Esophagus squamous epithelium (tissue), 5 donors: Measurements from ENCODE around the gene SGIP1. TPM values are rescaled to one million over a fixed set of nuclear protein-coding genes. Genes with fewer than 3 reads are reported as not detected.

Experiments used
- DNase-seq: peaks from one replicate; lab custom pipeline; 2025; lab: John Stamatoyannopoulos, UW
- H3K27ac ChIP-seq, 4 donors: fragments of 200-600 bp; sonication (generic); one replicate each; pipeline ENCODE4 v1.5.1; 2016 to 2019; ENCODE audit warnings: mild to moderate bottlenecking in 1 of 4
- H3K27me3 ChIP-seq, 4 donors: fragments of 200-600 bp; sonication (generic); 1 replicate in 3 of 4; 2 replicates in 1 of 4; pipeline versions ENCODE4 v1.5.1 to v1.6.0; 2017 to 2021; ENCODE audit warnings: antibody characterized with exemption in 1 of 4
- H3K36me3 ChIP-seq, 3 donors: fragments of 200-600 bp; sonication (generic); one replicate each; pipeline ENCODE4 v1.5.1; 2016 to 2019
- H3K4me1 ChIP-seq, 3 donors: fragments of 200-600 bp; sonication (generic); one replicate each; pipeline ENCODE4 v1.5.1; 2017 to 2019
- H3K4me3 ChIP-seq, 4 donors: fragments of 200-600 bp; sonication (generic); 1 replicate in 3 of 4; 2 replicates in 1 of 4; pipeline ENCODE4 v1.5.1; 2016 to 2019; ENCODE audit warnings: mild to moderate bottlenecking in 2 of 4, moderate library complexity in 1 of 4
- H3K9me3 ChIP-seq, 3 donors: fragments of 200-600 bp; sonication (generic); one replicate each; pipeline ENCODE4 v1.5.1; 2016 to 2019
- POLR2A ChIP-seq, 4 donors: fragments of 450-650 bp; IDR thresholded peaks; one replicate each; pipeline ENCODE4 v1.6.1; 2017; ENCODE audit warnings: antibody characterized with exemption in 4 of 4, mild to moderate bottlenecking in 4 of 4, moderate library complexity in 3 of 4
- WGBS, 2 donors: methylation state at CpG; one replicate each; pipeline ENCODE4 v1.1.5; 2018; 5-methylcytosine and 5-hydroxymethylcytosine counted together
- intact Hi-C: fragments of 100-400 bp; cut with DNase I; formaldehyde crosslinking; loops from one replicate; pipeline ENCODE4 v1.15.0; 2022
- total RNA-seq, 4 donors: library from RNA; depleted of rRNA; stranded (reverse); fragments of >200 nt; gene quantifications; one replicate each; pipeline ENCODE4 v1.1.0, GENCODE V29; 2016
- TF ChIP-seq, protein P1 (sequence below), 6 experiments: fragments of 450-650 bp in 4 of 6; fragments of 200-600 bp in 2 of 6; sonication (generic) in 2 of 6; IDR thresholded peaks; one replicate each; pipeline ENCODE4 v1.5.1; 2016 to 2019; ENCODE audit warnings: antibody characterized with exemption in 6 of 6, mild to moderate bottlenecking in 4 of 6, moderate library complexity in 4 of 6
- donor health status: DM: yes; HTN: yes; CAD: no.

Gene SGIP1
- total RNA-seq, 4 donors from 2014 or later = 0.35 to 5.2 (median 2.3) TPM; not detected in 1

DNA sequence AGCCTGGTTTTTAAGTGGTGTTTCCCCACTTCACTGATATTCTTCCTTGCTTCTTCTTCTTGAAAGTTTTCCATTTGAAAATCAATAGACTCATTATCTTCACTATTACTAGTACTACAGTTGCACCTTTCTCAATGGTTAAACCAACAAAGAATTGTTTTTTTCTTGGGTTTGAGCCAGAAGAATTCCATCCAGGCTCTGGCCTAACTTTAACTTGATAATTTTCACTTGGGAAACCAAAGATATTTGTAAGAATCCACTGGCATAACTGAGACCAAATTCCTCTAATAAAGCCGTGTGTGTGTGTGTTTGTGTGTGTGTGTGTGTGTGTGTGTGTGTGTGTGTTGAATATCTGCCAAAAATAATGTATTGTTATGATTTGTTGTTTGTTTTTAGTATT, 103.2 kb downstream of the SGIP1 start:
- DNase-seq = no peak
- H3K27ac ChIP-seq = no peak overlapping the region
- H3K4me3 ChIP-seq = no peak overlapping the region
- H3K27me3 ChIP-seq = no peaks in the 10 kb centered on the region
- no peaks in the 10 kb centered on the region for H3K9me3 ChIP-seq
- intact Hi-C loops = no loop called here
- no peaks in the 10 kb centered on the region for H3K4me1 ChIP-seq
- H3K36me3 ChIP-seq = no peaks in the 10 kb centered on the region
- WGBS, 2 donors = 60 to 70% methylated on average over 1 of the region's 1 CpG
- TF ChIP-seq, protein P1, sequence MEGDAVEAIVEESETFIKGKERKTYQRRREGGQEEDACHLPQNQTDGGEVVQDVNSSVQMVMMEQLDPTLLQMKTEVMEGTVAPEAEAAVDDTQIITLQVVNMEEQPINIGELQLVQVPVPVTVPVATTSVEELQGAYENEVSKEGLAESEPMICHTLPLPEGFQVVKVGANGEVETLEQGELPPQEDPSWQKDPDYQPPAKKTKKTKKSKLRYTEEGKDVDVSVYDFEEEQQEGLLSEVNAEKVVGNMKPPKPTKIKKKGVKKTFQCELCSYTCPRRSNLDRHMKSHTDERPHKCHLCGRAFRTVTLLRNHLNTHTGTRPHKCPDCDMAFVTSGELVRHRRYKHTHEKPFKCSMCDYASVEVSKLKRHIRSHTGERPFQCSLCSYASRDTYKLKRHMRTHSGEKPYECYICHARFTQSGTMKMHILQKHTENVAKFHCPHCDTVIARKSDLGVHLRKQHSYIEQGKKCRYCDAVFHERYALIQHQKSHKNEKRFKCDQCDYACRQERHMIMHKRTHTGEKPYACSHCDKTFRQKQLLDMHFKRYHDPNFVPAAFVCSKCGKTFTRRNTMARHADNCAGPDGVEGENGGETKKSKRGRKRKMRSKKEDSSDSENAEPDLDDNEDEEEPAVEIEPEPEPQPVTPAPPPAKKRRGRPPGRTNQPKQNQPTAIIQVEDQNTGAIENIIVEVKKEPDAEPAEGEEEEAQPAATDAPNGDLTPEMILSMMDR (IDR thresholded peaks at IDR 0.05) = no peak
- TF ChIP-seq POLR2A (IDR thresholded peaks at IDR 0.05) = no peak

DNA sequence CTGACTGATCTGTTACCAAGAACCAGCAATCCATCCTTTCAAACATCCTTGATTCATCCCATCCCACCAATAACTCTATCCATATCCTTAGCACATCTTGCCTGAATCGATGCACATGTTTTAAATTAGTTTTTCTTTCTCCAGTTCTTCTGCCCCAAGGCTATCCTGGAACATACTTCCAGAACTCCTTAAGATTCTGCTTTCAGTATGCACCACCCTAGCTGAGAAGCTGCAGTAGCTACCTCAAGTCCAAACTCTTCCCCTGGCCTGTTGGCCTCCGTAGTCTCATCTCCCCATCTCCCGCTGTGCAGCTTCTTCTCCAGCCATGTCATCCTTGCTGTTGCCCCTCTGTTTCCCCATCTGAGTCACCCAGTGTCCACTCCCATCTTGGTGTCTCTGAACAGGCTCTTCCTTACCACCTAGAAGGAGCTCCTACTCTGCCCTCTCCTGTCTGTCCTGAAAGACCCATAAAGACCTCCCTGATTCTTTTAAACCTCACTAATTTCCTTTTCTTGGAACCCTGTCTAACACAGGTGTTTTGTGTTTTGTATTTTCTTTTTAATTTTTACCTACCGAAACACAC, 108.0 kb downstream of the SGIP1 start:
- intact Hi-C loops = no loop called here
- H3K27ac ChIP-seq = no peak overlapping the region
- H3K4me1 ChIP-seq = no peaks in the 10 kb centered on the region
- H3K4me3 ChIP-seq = no peak overlapping the region
- no peaks in the 10 kb centered on the region for H3K27me3 ChIP-seq
- no peak for DNase-seq
- TF ChIP-seq, protein P1 (IDR thresholded peaks at IDR 0.05) = no peak
- TF ChIP-seq POLR2A (IDR thresholded peaks at IDR 0.05) = no peak
- no peaks in the 10 kb centered on the region for H3K9me3 ChIP-seq
- WGBS, 2 donors = 82 to 84% methylated on average over 4 of the region's 4 CpGs
- no peaks in the 10 kb centered on the region for H3K36me3 ChIP-seq

DNA sequence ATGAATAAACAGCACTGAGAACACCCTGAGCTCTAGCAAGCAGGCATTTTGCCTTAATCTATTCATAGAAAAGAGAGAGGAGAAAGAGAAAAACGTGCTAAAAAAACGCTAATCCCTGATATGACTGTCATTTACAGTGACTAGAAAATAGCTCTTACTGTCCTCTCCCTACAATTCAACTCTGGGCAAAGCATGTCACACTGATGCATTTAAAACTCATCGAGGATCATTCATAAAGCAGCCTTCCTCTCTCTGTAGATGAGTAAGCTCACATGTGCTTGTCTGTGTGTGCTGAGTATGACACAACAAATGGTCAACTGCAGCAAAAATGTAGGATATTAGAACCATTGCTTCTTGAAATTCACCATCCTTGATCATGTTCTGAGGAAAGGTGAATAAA, 109.0 kb downstream of the SGIP1 start:
- H3K4me1 ChIP-seq = no peaks in the 10 kb centered on the region
- no peak for TF ChIP-seq POLR2A (IDR thresholded peaks at IDR 0.05)
- TF ChIP-seq, protein P1 (IDR thresholded peaks at IDR 0.05) = no peak
- 42 to 52% methylated on average over 3 of the region's 3 CpGs for WGBS, 2 donors
- no peaks in the 10 kb centered on the region for H3K9me3 ChIP-seq
- H3K27ac ChIP-seq = no peak overlapping the region
- no peaks in the 10 kb centered on the region for H3K27me3 ChIP-seq
- no peak overlapping the region for H3K4me3 ChIP-seq
- DNase-seq = no peak
- H3K36me3 ChIP-seq = no peaks in the 10 kb centered on the region
- intact Hi-C loops = no loop called here

DNA sequence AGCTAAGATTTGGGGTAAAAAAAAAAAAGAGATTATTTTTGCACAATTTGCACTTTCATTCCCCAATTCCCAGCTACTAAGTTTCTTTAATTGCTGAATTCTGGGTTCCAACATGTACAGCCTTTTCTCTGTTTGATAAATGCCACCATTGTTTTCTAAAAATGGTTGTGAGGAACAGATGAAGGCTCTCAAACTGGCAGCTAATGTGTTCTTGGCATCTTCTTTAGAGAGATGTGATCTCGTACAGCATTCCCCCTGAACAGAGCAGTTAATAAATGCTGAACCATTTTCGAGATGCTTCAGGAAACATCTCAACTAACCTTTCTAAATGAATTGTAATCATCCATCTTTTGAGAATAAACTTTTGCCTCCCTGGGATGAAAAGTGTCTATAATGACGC, 110.4 kb downstream of the SGIP1 start:
- whole genome bisulfite sequencing, 2 donors = 63 to 70% methylated on average over 3 of the region's 3 CpGs
- Histone ChIP-seq H3K4me1 (no peaks in the 10 kb centered on the region), H3K27me3 (no peaks in the 10 kb centered on the region), H3K27ac (no peak overlapping the region), H3K4me3 (no peak overlapping the region), H3K9me3 (no peaks in the 10 kb centered on the region), H3K36me3 (no peaks in the 10 kb centered on the region)
- intact Hi-C loops = no loop called here
- DNase-seq = no peak
- no peak for TF ChIP-seq POLR2A (IDR thresholded peaks at IDR 0.05)
- TF ChIP-seq, protein P1 (IDR thresholded peaks at IDR 0.05) = no peak

DNA sequence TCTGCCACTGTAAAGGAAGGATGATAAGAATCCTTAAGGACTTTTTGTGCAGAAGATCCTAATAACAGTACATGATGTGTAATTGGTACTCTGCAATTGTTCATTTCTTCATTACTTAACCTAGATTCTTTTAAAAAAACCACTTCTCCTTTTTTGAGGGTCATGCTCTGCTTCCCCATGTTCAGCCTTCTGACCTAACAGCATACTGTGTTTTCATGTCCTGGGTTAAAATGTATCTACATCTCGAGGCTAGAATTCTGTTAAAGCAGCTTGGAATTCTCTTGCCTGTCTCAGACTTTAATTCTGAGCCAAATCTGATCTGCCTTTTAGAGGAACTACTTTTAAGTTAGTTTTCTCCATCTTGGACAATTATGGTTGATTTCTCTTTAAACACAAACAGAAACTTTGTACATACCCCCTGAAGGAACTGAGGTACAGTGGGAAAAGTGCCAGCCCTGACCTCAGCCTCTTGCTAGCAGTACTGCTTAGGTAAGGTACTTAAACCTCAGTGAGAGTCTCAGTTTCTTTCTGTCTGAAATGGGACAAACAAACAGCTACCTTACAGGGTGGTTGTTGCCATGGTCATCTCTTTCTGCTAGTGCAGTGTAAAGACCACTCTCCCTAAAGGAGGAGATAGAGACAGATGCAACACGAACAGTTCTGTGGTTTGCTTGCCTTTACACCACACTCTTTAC, 115.1 kb downstream of the SGIP1 start:
- Histone ChIP-seq H3K36me3 (no peaks in the 10 kb centered on the region), H3K4me3 (no peak overlapping the region), H3K9me3 (no peaks in the 10 kb centered on the region), H3K27ac (no peak overlapping the region), H3K4me1 (no peaks in the 10 kb centered on the region), H3K27me3 (no peaks in the 10 kb centered on the region)
- intact Hi-C loops = no loop called here
- 39 to 55% methylated on average over 2 of the region's 2 CpGs for WGBS, 2 donors
- no peak for DNase-seq
- TF ChIP-seq, protein P1 (IDR thresholded peaks at IDR 0.05) = no peak
- TF ChIP-seq POLR2A (IDR thresholded peaks at IDR 0.05) = no peak
